ENCODE results near the gene PLCXD1. TPM values are rescaled to one million over a fixed set of nuclear protein-coding genes. Genes with fewer than 3 reads are reported as not detected.

PLCXD1 gene
- total RNA-seq, 1 experiment from 2014 or later, result 60.9 TPM

DNA sequence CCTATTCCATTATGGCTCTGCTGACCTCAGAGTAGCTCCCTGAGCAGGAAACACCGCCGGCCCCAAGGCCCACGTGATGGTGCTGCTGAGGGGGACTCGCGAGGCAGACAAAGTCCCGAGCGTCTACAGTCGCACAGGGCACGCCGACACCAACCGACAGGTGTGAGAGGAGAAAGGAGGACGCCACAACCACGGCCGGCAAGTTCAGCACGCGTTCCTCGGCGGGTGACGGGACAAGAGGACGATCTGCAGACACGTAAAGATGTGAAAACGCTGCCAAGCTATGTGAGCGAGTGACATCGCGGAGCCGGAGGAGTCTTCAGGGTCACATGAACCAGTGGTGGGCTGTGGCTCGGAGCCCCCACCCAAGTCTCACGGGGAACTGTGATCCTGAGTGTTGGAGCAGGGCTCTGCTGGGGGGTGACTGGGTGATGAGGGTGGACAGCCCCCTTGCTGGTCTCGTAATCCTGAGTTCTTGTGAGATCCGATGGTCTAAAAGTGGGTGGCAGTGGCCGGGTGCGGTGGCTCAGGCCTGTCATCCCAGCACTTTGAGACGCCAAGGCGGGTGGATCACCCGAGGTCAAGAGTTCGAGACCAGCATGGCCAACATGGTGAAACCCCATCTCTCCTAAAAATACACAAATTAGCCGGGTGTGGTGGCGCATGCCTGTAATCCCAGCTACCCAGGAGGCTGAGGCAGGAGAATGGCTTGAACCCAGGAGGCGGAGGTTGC, 71.6 kb downstream of the PLCXD1 start:
- Histone ChIP-seq H3K4me3 (ENCODE audit: low read depth, low read length, poor library complexity, severe bottlenecking) (no peak overlapping the region), H3K4me1 (ENCODE audit: insufficient read depth, low read length, poor library complexity, severe bottlenecking) (no peaks in the 10 kb centered on the region), H3K27me3 (replicated peaks; ENCODE audit: insufficient read depth, low read depth, low read length, poor library complexity) (no peaks in the 10 kb centered on the region), H3K9me3 (ENCODE audit: low read depth, low read length, poor library complexity, severe bottlenecking) (no peaks in the 10 kb centered on the region), H3K36me3 (ENCODE audit: insufficient read depth, low read length, poor library complexity, severe bottlenecking) (no peaks in the 10 kb centered on the region), H3K27ac (ENCODE audit: low read depth, low read length, poor library complexity, severe bottlenecking) (no peak overlapping the region)
- no peak for DNase-seq (ENCODE audit: low spot score)
- CTCF ChIA-PET, result no interaction called here
- TF ChIP-seq, protein P1, sequence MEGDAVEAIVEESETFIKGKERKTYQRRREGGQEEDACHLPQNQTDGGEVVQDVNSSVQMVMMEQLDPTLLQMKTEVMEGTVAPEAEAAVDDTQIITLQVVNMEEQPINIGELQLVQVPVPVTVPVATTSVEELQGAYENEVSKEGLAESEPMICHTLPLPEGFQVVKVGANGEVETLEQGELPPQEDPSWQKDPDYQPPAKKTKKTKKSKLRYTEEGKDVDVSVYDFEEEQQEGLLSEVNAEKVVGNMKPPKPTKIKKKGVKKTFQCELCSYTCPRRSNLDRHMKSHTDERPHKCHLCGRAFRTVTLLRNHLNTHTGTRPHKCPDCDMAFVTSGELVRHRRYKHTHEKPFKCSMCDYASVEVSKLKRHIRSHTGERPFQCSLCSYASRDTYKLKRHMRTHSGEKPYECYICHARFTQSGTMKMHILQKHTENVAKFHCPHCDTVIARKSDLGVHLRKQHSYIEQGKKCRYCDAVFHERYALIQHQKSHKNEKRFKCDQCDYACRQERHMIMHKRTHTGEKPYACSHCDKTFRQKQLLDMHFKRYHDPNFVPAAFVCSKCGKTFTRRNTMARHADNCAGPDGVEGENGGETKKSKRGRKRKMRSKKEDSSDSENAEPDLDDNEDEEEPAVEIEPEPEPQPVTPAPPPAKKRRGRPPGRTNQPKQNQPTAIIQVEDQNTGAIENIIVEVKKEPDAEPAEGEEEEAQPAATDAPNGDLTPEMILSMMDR (conservative IDR thresholded peaks at IDR 0.05; ENCODE audit: low read depth, low read length), result no peak
- TF ChIP-seq EZH2 (IDR thresholded peaks at IDR 0.05; ENCODE audit: borderline replicate concordance, low read depth, low read length, poor library complexity, severe bottlenecking), result no peak
- intact Hi-C loops (cut with micrococcal nuclease; ENCODE audit: unreplicated experiment), result no loop called here
- POLR2A ChIA-PET (ENCODE audit: low non-redundant PET), result no interaction called here
- no TSS peak for BruUV-seq (replicated peaks)

Other genes with a start within 250 kb of the PLCXD1 start
- gene GTPBP6, start 37.4 kb downstream of the PLCXD1 start, total RNA-seq (2021), result 82.3 and 85.1 TPM in 2 replicates
- 43.6 and 46.5 TPM in 2 replicates for gene PPP2R3B, start 105.5 kb downstream of the PLCXD1 start, total RNA-seq (2021)